HepG2 (cell line): Measurements from ENCODE around the gene SLC20A1. TPM values are rescaled to one million over a fixed set of nuclear protein-coding genes. Genes with fewer than 3 reads are reported as not detected.

Source experiments
- ATAC-seq: fragments of 200-7000 bp; cut with Tn5 transposase; 3 replicates; pipeline ENCODE4 v1.9.1; 2020; ENCODE audit warnings: mild to moderate bottlenecking, moderate library complexity
- BruUV-seq: library from RNA; stranded (reverse); fragments of 400-500 nt; replicated peaks from 2 replicates; lab custom pipeline; 2021; lab: Mats Ljungman, UMichigan
- CTCF ChIA-PET: fragments of 300-600 bp; formaldehyde crosslinking; extraction: SDS; loops from one replicate; lab custom pipeline; 2021; ENCODE audit warnings: low total read pairs, inconsistent platforms, low intra/inter-chr PET ratio; lab: Yijun Ruan, JAX
- POLR2A ChIA-PET: fragments of 350-600 bp; sonication (Branson Sonifier 250); formaldehyde crosslinking; loops from one replicate; lab custom pipeline; 2020; ENCODE audit warnings: antibody characterized with exemption, inconsistent platforms; lab: Yijun Ruan, JAX
- DNase-seq: peaks from one replicate; pipeline ENCODE4 v3.0.0-alpha.2; 2015; ENCODE audit warnings: low spot score
- FAIRE-seq: peaks from 3 replicates; lab custom pipeline; 2011; peaks lifted over from hg19 to GRCh38; lab: Jason Lieb, UNC
- H2AFZ ChIP-seq: one replicate; pipeline ENCODE4 v1.6.1; 2011; ENCODE audit warnings: low read length, inconsistent platforms
- H3K27ac ChIP-seq: fragments of 300-600 bp; 3 replicates; pipeline ENCODE4 v1.8.0; 2011; ENCODE audit warnings: mixed run types, mild to moderate bottlenecking, mixed read lengths, low read length, inconsistent platforms; ENCODE audit not compliant: insufficient read depth; ENCODE audit errors: extremely low read length
- H3K27me3 ChIP-seq, 2 experiments: fragments of 200-600 bp in 1 of 2; 2 replicates in 1 of 2; 3 replicates in 1 of 2; pipeline versions ENCODE4 v1.6.0 to v1.8.0; 2011; ENCODE audit warnings: low read length in 2 of 2, mild to moderate bottlenecking in 2 of 2, moderate library complexity in 2 of 2, inconsistent platforms in 1 of 2; ENCODE audit not compliant: insufficient read depth in 2 of 2, control insufficient read depth in 1 of 2
- H3K36me3 ChIP-seq, 2 experiments: fragments of 200-600 bp in 1 of 2; replicated peaks in 1 of 2; 2 replicates in 1 of 2; 3 replicates in 1 of 2; pipeline versions ENCODE4 v1.5.1 to v1.8.0; 2011; ENCODE audit warnings: low read length in 2 of 2, inconsistent platforms in 1 of 2; ENCODE audit not compliant: insufficient read depth in 2 of 2, control insufficient read depth in 1 of 2
- H3K4me1 ChIP-seq: 2 replicates; pipeline ENCODE4 v1.5.1; 2012; ENCODE audit warnings: low read length, inconsistent platforms; ENCODE audit not compliant: insufficient read depth
- H3K4me2 ChIP-seq: 2 replicates; pipeline ENCODE4 v1.6.0; 2011; ENCODE audit warnings: low read depth, low read length, inconsistent platforms
- H3K4me3 ChIP-seq, 3 experiments: fragments of 200-600 bp in 1 of 3; sonication (generic), shearing (Covaris generic) in 1 of 3; replicated peaks in 1 of 3; 2 replicates each; pipeline ENCODE4 v1.5.1; 2011 to 2016; ENCODE audit warnings: low read length in 3 of 3, inconsistent platforms in 2 of 3, low read depth in 2 of 3, mild to moderate bottlenecking in 2 of 3, control low read depth in 1 of 3, mixed read lengths in 1 of 3; ENCODE audit not compliant: insufficient read depth in 1 of 3
- H3K79me2 ChIP-seq: one replicate; pipeline ENCODE4 v1.6.1; 2011; ENCODE audit warnings: low read length, inconsistent platforms; ENCODE audit not compliant: insufficient read depth
- H3K9ac ChIP-seq: 2 replicates; pipeline ENCODE4 v1.6.0; 2011; ENCODE audit warnings: mild to moderate bottlenecking, low read depth, low read length, inconsistent platforms; ENCODE audit not compliant: insufficient read depth
- H3K9me3 ChIP-seq: 2 replicates; pipeline ENCODE4 v1.5.1; 2012; ENCODE audit warnings: mild to moderate bottlenecking, low read length
- H4K20me1 ChIP-seq: 2 replicates; pipeline ENCODE4 v1.6.0; 2011; ENCODE audit warnings: inconsistent platforms, mild to moderate bottlenecking, low read length, moderate library complexity; ENCODE audit not compliant: insufficient read depth
- ARID3A ChIP-seq: IDR thresholded peaks from 2 replicates; pipeline ENCODE4 v1.6.1; 2012; ENCODE audit warnings: low read depth, low read length, improper control_type of control experiment
- ATF1 ChIP-seq: IDR thresholded peaks from 2 replicates; pipeline ENCODE4 v1.6.1; 2016; ENCODE audit warnings: mild to moderate bottlenecking, control low read depth
- BORCS8-MEF2B ChIP-seq: sonication (generic); formaldehyde crosslinking; IDR thresholded peaks from 2 replicates; pipeline ENCODE4 v1.8.0; 2022; ENCODE audit warnings: mild to moderate bottlenecking, missing genetic modification reagents
- HNF4A ChIP-seq: sonication (generic); formaldehyde crosslinking; IDR thresholded peaks from 2 replicates; pipeline ENCODE4 v1.4.0; 2020; ENCODE audit warnings: missing genetic modification reagents
- HOXA9 ChIP-seq: sonication (generic); formaldehyde crosslinking; IDR thresholded peaks from 2 replicates; pipeline ENCODE4 v1.8.1; 2022; ENCODE audit warnings: missing genetic modification reagents, mild to moderate bottlenecking, moderate library complexity, borderline replicate concordance
- KDM1A ChIP-seq: IDR thresholded peaks from 2 replicates; pipeline ENCODE4 v1.6.1; 2016; ENCODE audit warnings: missing compliant biosample characterization
- NCOR1 ChIP-seq: fragments of 200-600 bp; sonication (generic); IDR thresholded peaks from 2 replicates; pipeline ENCODE4 v1.7.0; 2017; ENCODE audit warnings: antibody characterized with exemption, low read length, borderline replicate concordance
- POLR2G ChIP-seq: fragments of 200-400 bp; formaldehyde crosslinking; IDR thresholded peaks from 2 replicates; pipeline ENCODE4 v1.6.1; 2018; ENCODE audit warnings: mild to moderate bottlenecking, low read depth, low read length, moderate library complexity
- RBM22 ChIP-seq: fragments of 200-400 bp; formaldehyde crosslinking; optimal IDR thresholded peaks from 2 replicates; pipeline ENCODE3; 2017; ENCODE audit warnings: mild to moderate bottlenecking, low read length, moderate library complexity
- ZNF136 ChIP-seq: sonication (generic); formaldehyde crosslinking; IDR thresholded peaks from 2 replicates; pipeline ENCODE4 v1.8.1; 2022; ENCODE audit warnings: low read depth, mild to moderate bottlenecking, moderate library complexity, missing genetic modification reagents
- ZNF333 ChIP-seq: sonication (generic); formaldehyde crosslinking; IDR thresholded peaks from 2 replicates; pipeline ENCODE4 v1.4.0; 2020; ENCODE audit warnings: mild to moderate bottlenecking, missing genetic modification reagents, borderline replicate concordance
- ZNF616 ChIP-seq: sonication (generic); formaldehyde crosslinking; IDR thresholded peaks from 2 replicates; pipeline ENCODE4 v1.5.0; 2020; ENCODE audit warnings: low read depth, mild to moderate bottlenecking, missing genetic modification reagents
- ZNF629 ChIP-seq: sonication (generic); formaldehyde crosslinking; conservative IDR thresholded peaks from 2 replicates; pipeline ENCODE4 v1.5.0; 2020; ENCODE audit warnings: missing genetic modification reagents
- ZNF644 ChIP-seq: IDR thresholded peaks from 2 replicates; pipeline ENCODE4 v1.6.1; 2016; ENCODE audit warnings: low read depth
- ZNF777 ChIP-seq: sonication (generic); formaldehyde crosslinking; IDR thresholded peaks from 2 replicates; pipeline ENCODE4 v1.4.0; 2020; ENCODE audit warnings: missing genetic modification reagents
- WGBS: methylation state at CpG from one replicate; pipeline ENCODE4 v1.1.6; 2017; ENCODE audit warnings: low lambda C conversion rate; 5-methylcytosine and 5-hydroxymethylcytosine counted together
- in situ Hi-C: cut with HindIII; loops from 2 replicates; pipeline ENCODE4 v1.10.0; 2017; ENCODE audit warnings: low pct_unique_long_range_greater_than_20kb; ENCODE audit not compliant: extremely low pct_ligation_motif_present
- intact Hi-C: fragments of 100-400 bp; cut with micrococcal nuclease; formaldehyde crosslinking; loops from one replicate; pipeline ENCODE4 v1.10.0; 2022; ENCODE audit not compliant: unreplicated experiment
- polyA plus RNA-seq, 8 experiments: library from polyadenylated mRNA; depleted of rRNA in 3 of 8; stranded (reverse) in 7 of 8; unstranded in 1 of 8; fragments of >200 nt; fragmentation: Illumina TruSeq in 4 of 8; extraction: Trizol in 4 of 8; gene quantifications; 2 replicates each; pipeline versions ENCODE4 v1.2.1 to v1.2.3, GENCODE V29; 2011 to 2016; ENCODE audit warnings: low read depth in 4 of 8, missing spikeins in 1 of 8, mixed read lengths in 1 of 8; ENCODE audit not compliant: insufficient read depth in 1 of 8
- total RNA-seq, 5 experiments: library from RNA; depleted of rRNA; stranded (reverse); fragments of >200 nt; fragmentation: Illumina TruSeq; extraction: Trizol; gene quantifications; 2 replicates each; pipeline ENCODE4 v1.2.3, GENCODE V29; 2016; ENCODE audit warnings: low read depth in 1 of 5
- TF ChIP-seq, protein P1 (sequence below): sonication (generic); formaldehyde crosslinking; IDR thresholded peaks from 2 replicates; pipeline ENCODE4 v1.5.1; 2020; ENCODE audit warnings: missing genetic modification reagents, mild to moderate bottlenecking, borderline replicate concordance

SLC20A1 gene
- total and polyA plus RNA-seq, 2 of the 13 experiments (the other 11 are each of a cell fraction or from before 2014, with no cell fraction given): 54.0 to 85.9 TPM

- no peak overlapping the region for H3K4me3 ChIP-seq
- ATAC-seq (peak; percentile 11), DNase-seq (no peak), FAIRE-seq (no peak)
- ChIA-PET CTCF (no interaction called here), POLR2A (interaction anchor here (1.2 to 4.9 kb wide), 3 partner anchors 14 to 20 kb away, joined by 4 to 32 read pairs (median 5); partner anchors contain the start of gene SLC20A1)
- H4K20me1 ChIP-seq: no peaks in the 10 kb centered on the region
- H3K79me2 ChIP-seq: no peaks in the 10 kb centered on the region
- H3K4me1 ChIP-seq: peaks cover 26% of the 10 kb centered on the region
- TF ChIP-seq RBM22 (peak; percentile 19), ZNF333 (CRISPR knock-in tag) (no peak), BORCS8-MEF2B (CRISPR knock-in tag) (peak; percentile 37; the same call in 1 of the 2 replicates), POLR2G (peak; percentile 53), ARID3A (no peak)
- intact Hi-C loops: no loop called here
- 96% methylated on average over 8 of the region's 8 CpGs for WGBS
- no peaks in the 10 kb centered on the region for H3K9me3 ChIP-seq
- BruUV-seq: no TSS peak
- H3K9ac ChIP-seq: no peak overlapping the region
- peaks cover 10 to 34% of the 10 kb centered on the region in 2 experiments for H3K36me3 ChIP-seq
- H2AFZ ChIP-seq: no peak overlapping the region
- no peaks in the 10 kb centered on the region for H3K27me3 ChIP-seq
- no peak overlapping the region for H3K4me2 ChIP-seq
- in situ Hi-C loops: no loop called here
- no peak overlapping the region for H3K27ac ChIP-seq
Measured at GRCh38 chr2:112665113-112665780, 19.5 kb downstream of the SLC20A1 start.

- intact Hi-C loops (no loop called here), in situ Hi-C loops (no loop called here)
- no peak overlapping the region for H3K4me3 ChIP-seq
- H3K4me2 ChIP-seq: peak overlapping the region; percentile 8; the same call in 1 of the 2 replicates
- ChIA-PET CTCF (no interaction called here), POLR2A (interaction anchor here (4.9 kb wide), 1 partner anchor 21 kb away, joined by 32 read pairs; the partner anchor contains the start of gene SLC20A1)
- ATAC-seq (peak; percentile 69), FAIRE-seq (peak; percentile 23), DNase-seq (peak; percentile 74)
- BruUV-seq: no TSS peak
- WGBS: 26% methylated on average over 3 of the region's 3 CpGs
- no peaks in the 10 kb centered on the region for H3K79me2 ChIP-seq
- H3K4me1 ChIP-seq: peaks cover 30% of the 10 kb centered on the region
- H3K36me3 ChIP-seq: peaks cover 6 to 19% of the 10 kb centered on the region in 2 experiments
- H3K9ac ChIP-seq: no peak overlapping the region
- H4K20me1 ChIP-seq: no peaks in the 10 kb centered on the region
- no peaks in the 10 kb centered on the region for H3K27me3 ChIP-seq
- H3K27ac ChIP-seq: no peak overlapping the region
- no peak overlapping the region for H2AFZ ChIP-seq
- H3K9me3 ChIP-seq: no peaks in the 10 kb centered on the region
- TF ChIP-seq HOXA9 (CRISPR knock-in tag): no peak
- 0 out of 2 replicates have a peak, but pooled peaks have one; percentile 27 for TF ChIP-seq KDM1A (CRISPR knock-in tag)
- TF ChIP-seq, protein P1, sequence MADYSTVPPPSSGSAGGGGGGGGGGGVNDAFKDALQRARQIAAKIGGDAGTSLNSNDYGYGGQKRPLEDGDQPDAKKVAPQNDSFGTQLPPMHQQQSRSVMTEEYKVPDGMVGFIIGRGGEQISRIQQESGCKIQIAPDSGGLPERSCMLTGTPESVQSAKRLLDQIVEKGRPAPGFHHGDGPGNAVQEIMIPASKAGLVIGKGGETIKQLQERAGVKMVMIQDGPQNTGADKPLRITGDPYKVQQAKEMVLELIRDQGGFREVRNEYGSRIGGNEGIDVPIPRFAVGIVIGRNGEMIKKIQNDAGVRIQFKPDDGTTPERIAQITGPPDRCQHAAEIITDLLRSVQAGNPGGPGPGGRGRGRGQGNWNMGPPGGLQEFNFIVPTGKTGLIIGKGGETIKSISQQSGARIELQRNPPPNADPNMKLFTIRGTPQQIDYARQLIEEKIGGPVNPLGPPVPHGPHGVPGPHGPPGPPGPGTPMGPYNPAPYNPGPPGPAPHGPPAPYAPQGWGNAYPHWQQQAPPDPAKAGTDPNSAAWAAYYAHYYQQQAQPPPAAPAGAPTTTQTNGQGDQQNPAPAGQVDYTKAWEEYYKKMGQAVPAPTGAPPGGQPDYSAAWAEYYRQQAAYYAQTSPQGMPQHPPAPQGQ: no peak
- TF ChIP-seq ATF1 (CRISPR knock-in tag): no peak
- TF ChIP-seq NCOR1: no peak
- TF ChIP-seq ZNF136 (CRISPR knock-in tag): no peak
- no peak for TF ChIP-seq ZNF644
- TF ChIP-seq ZNF629 (CRISPR knock-in tag): peak; percentile 88
- peak; percentile 64 for TF ChIP-seq HNF4A (CRISPR knock-in tag)
- no peak for TF ChIP-seq ZNF777 (CRISPR knock-in tag)
- TF ChIP-seq ZNF616: no peak
Measured at GRCh38 chr2:112666761-112667122, 21.0 kb downstream of the SLC20A1 start.
